ENCODE data around the gene MCOLN3.

The MCOLN3 gene

GRCh38 chr1:85087659-85088407 lies 39.5 kb upstream of the MCOLN3 start:
- no peak for DNase-seq (ENCODE audit: extremely low read depth, low read depth)
- H3K4me3 ChIP-seq (replicated peaks; ENCODE audit: low read depth, low read length) = no peak overlapping the region
- no peak for TF ChIP-seq CTCF (IDR thresholded peaks at IDR 0.05; ENCODE audit: low read depth, low read length, missing control alignments)

- no peak for DNase-seq (ENCODE audit: extremely low read depth, low read depth)
- no peak overlapping the region for H3K4me3 ChIP-seq (replicated peaks; ENCODE audit: low read depth, low read length)
- TF ChIP-seq CTCF (IDR thresholded peaks at IDR 0.05; ENCODE audit: low read depth, low read length, missing control alignments) = no peak
These were observed 37.1 kb upstream of the MCOLN3 start for GRCh38 chr1:85085417-85085816.

- TF ChIP-seq CTCF (IDR thresholded peaks at IDR 0.05; ENCODE audit: low read depth, low read length, missing control alignments) = peak; percentile 25
- no peak for DNase-seq (ENCODE audit: extremely low read depth, low read depth)
- no peak overlapping the region for H3K4me3 ChIP-seq (replicated peaks; ENCODE audit: low read depth, low read length)
These were observed 30.6 kb upstream of the MCOLN3 start for GRCh38 chr1:85078903-85079302.

DNA sequence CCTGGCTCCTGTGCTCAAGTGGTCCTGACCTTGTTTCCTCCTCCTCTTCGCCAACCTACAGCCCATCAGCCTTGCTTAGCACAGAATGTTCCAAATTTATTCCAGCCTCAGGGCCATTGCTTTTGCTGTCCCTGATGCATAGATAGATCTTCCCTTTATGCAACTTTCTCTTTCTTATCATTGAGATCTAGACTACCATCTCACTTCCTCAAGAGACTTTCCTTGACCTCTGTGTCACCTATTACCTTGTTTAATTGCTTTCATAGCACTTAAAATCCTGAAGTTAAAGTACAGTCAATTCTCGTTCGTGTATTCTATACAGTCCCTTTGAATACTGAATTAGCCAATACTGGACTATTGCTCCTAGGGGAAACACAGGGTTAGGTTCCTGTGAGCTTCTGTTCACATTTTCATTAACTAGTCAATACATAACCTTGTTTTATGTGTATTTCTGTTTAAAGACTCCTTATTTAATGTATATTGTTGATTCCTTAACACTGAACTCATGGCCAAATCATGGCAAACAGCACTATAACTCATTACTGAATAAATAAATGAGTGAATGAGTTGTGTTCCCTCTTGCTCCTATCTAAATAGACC lies 26.2 kb upstream of the MCOLN3 start:
- no peak overlapping the region for H3K4me3 ChIP-seq (replicated peaks; ENCODE audit: low read depth, low read length)
- no peak for DNase-seq (ENCODE audit: extremely low read depth, low read depth)
- no peak for TF ChIP-seq CTCF (IDR thresholded peaks at IDR 0.05; ENCODE audit: low read depth, low read length, missing control alignments)

DNA sequence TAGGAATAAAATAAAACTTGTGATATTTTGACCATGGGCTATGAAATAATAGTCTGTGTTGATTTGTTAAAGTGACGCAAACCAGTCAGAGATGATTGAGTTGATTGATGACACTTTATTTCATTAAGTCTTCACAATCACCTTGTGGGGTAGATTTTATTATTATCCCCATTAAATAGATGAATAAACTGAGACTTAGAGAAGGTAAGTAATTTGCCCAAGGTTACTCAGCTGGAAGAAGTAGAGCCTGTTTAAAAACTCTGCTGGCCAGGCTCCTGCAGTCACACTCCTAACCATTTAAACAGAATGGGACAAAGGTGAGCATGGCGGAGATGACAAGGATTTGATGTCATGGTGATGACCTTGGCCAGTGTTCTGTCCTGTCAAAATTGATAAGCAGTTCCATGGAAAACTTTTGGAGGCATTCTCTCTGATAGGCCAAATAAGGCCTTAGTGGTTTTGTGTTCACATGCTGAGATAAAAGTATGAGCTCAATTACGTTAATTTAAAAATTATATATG lies 22.7 kb upstream of the MCOLN3 start:
- no peak for TF ChIP-seq CTCF (IDR thresholded peaks at IDR 0.05; ENCODE audit: low read depth, low read length, missing control alignments)
- DNase-seq (ENCODE audit: extremely low read depth, low read depth) = no peak
- no peak overlapping the region for H3K4me3 ChIP-seq (replicated peaks; ENCODE audit: low read depth, low read length)

GRCh38 chr1:85068846-85069245 lies 20.5 kb upstream of the MCOLN3 start:
- no peak for DNase-seq (ENCODE audit: extremely low read depth, low read depth)
- no peak overlapping the region for H3K4me3 ChIP-seq (replicated peaks; ENCODE audit: low read depth, low read length)
- no peak for TF ChIP-seq CTCF (IDR thresholded peaks at IDR 0.05; ENCODE audit: low read depth, low read length, missing control alignments)

All from HFF-Myc (cell line).